Memory B cell (primary cell): ENCODE results near the gene CA5A.
"Not testable (repeated sequence)": the region's sequence is repeated elsewhere in the genome, so short reads cannot be mapped to it uniquely, and the experiment has no call there.

Experiments used
- ATAC-seq: fragments of 150-1000 bp; cut with Tn5 transposase; 2 replicates; pipeline ENCODE4 v1.10.0; 2021; ENCODE audit warnings: low read depth, mild to moderate bottlenecking, moderate library complexity
- DNase-seq, 2 donors: peaks; one replicate each; pipeline ENCODE4 v3.0.0; 2022; ENCODE audit warnings: low spot score in 2 of 2
- H3K27ac Mint-ChIP-seq: one replicate; pipeline ENCODE4 v1.8.0; 2022; ENCODE audit warnings: mild to moderate bottlenecking, moderate library complexity, mixed read lengths
- H3K27me3 Mint-ChIP-seq: one replicate; pipeline ENCODE4 v1.8.0; 2022; ENCODE audit warnings: mixed read lengths
- H3K36me3 Mint-ChIP-seq: one replicate; pipeline ENCODE4 v1.8.0; 2022; ENCODE audit warnings: mild to moderate bottlenecking, mixed read lengths
- H3K4me1 Mint-ChIP-seq: one replicate; pipeline ENCODE4 v1.8.0; 2022; ENCODE audit warnings: mixed read lengths
- H3K4me3 Mint-ChIP-seq: one replicate; pipeline ENCODE4 v1.8.0; 2022; ENCODE audit warnings: mild to moderate bottlenecking, moderate library complexity, mixed read lengths
- H3K9me3 Mint-ChIP-seq: one replicate; pipeline ENCODE4 v1.8.0; 2022; ENCODE audit warnings: mixed read lengths

The CA5A gene

DNA sequence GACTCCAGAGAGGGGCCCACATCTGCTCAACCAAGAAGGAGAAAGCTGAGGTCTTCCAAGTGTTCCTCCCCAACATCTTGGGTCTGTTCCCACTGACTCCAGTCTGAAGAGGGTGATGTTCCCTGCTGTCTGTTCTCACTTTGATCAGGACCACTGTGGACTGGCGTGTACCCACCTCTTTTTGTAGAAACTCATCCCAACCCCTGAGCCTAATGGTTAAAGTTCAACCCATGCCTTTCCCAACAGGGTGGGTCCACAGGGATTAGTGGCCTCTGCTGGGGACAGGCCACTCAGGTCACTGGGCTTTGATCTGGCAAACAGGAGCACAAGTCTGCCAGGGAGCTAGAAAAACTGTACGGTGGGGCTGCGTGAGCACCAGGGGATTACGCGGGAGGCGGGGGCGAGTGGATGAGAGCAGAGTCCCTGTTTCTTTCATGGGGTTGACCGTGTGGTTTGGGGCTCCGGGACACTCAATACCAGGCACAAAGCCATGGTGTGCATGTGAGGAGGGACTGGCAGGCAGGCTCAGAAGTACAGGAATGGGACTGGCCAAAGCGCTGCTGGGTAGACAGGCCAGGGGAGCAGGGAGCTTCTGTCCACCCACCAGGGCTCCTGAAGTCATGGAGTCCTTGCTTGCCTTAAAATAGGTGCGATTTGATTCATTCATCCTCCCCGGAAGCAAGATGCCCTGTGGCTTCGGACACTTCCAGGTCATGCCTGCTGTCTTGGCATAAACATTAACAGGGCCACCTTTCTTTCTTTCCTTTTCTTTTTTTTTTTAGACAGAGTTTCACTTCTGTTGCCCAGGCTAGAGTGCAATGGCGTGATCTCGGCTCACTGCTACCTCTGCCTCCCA lies at the start of gene CA5A:
CA5A (minus strand) TSS at position 155 of the 856 bp plus-strand sequence; CDS start at position 76, 79 bp downstream.
- peaks cover 13% of the 10 kb centered on the region for H3K4me1 Mint-ChIP-seq
- no peak within 1 kb of the TSS for H3K27ac Mint-ChIP-seq
- no peak for DNase-seq
- peaks cover 6% of the 10 kb centered on the region for H3K27me3 Mint-ChIP-seq
- no peak for ATAC-seq
- H3K36me3 Mint-ChIP-seq = no peaks in the 10 kb centered on the region
- peaks cover 2% of the 10 kb centered on the region for H3K9me3 Mint-ChIP-seq
- no peak within 1 kb of the TSS for H3K4me3 Mint-ChIP-seq

DNA sequence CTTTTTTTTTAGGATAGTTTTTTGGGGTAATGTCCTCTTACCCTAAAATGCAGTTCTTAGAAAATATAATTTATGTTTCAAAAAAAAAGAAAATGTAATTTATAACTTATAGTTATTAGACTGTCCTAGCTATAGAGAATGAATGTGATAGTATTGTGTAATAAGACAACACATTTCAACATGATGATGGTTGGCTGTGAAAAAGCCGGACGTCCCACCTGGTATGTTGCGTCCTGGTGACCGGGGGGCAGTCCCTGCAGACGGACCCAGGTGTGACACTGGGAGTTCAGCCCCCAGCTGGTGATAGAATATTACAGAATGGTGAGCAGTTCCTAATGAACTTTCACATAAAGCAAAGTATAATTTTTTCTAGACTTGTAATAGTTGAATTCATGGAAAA lies 49.2 kb upstream of the CA5A start:
- H3K36me3 Mint-ChIP-seq = peaks cover 18% of the 10 kb centered on the region
- not testable (repeated sequence) for ATAC-seq, H3K4me1 Mint-ChIP-seq, H3K4me3 Mint-ChIP-seq, H3K9me3 Mint-ChIP-seq, DNase-seq, H3K27ac Mint-ChIP-seq, H3K27me3 Mint-ChIP-seq

DNA sequence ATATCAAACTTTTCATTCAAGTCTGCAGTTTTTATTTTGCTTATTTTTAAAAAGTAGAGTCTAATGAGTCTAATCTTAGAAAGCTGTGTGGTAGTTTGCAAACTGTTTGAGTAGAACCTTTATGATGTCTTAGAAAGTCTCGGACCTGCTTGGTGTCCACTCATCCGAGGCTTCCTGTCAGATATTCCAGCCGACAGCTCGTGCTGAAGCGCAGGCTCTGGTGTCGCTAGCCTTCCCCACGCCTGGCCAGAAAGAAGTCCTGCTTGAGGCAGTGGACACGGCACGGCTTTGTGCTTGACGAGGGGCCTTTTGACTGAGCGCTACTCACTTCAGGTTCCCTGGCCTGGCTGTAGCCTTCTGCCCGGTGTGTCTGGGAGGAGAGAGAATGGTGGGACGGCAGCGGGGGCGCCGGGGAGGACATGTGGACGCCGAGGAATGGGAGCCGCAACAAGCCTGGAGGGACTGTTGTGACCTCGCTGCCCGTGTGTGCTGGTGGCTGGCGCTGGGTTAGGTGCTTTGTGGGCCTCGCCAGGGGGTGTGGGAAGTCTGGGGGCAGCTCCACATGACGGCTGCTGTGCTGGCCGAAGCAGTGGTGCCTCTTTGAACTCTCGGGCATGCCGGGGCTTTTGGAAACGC lies 48.4 kb upstream of the CA5A start:
- Mint-ChIP-seq H3K4me3 (no peak overlapping the region), H3K27ac (no peak overlapping the region), H3K9me3 (no peaks in the 10 kb centered on the region), H3K4me1 (peaks cover 2% of the 10 kb centered on the region), H3K36me3 (peaks cover 19% of the 10 kb centered on the region), H3K27me3 (no peaks in the 10 kb centered on the region)
- DNase-seq (no peak), ATAC-seq (no peak)

DNA sequence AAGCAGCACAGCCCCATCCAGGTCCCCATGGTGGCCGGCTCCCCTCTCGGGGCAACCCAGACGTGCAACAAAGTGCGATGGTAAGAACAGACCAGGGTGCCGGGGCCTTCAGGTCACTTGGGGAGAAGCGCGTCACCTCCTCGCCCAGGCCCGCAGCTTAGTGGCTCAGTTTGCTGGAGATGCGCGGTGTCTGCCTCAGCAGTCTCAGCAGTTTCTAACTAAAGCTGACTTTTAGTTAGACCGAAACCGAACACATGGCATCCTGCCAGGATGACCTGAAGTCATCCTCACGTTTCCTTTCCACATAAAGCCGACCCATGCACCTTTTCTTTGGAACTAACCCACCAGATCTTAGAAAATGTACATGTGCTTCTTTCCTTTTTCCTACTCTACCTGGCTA lies 47.9 kb upstream of the CA5A start:
- H3K27ac Mint-ChIP-seq, DNase-seq, H3K4me3 Mint-ChIP-seq, H3K4me1 Mint-ChIP-seq, H3K9me3 Mint-ChIP-seq, H3K27me3 Mint-ChIP-seq, ATAC-seq: not testable (repeated sequence)
- H3K36me3 Mint-ChIP-seq = peaks cover 15% of the 10 kb centered on the region

DNA sequence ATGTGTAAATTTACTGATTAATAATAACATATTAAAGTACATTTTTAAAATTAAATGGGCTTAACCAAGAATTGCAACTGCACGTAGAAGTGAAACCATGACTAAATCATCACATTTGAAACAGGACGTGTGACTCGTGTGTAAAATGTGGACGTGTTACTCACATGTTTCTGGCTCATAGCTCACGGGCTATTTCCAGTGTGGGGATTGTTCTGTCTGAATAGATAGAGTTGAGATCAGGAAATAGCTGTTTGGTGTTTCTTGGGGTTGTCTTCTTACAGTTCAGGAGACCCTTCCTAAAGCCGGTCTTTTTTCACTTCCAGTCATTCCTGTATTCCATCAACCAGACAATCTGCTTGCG lies 47.4 kb upstream of the CA5A start:
- H3K4me1 Mint-ChIP-seq, H3K27me3 Mint-ChIP-seq, H3K27ac Mint-ChIP-seq, H3K9me3 Mint-ChIP-seq, DNase-seq, H3K4me3 Mint-ChIP-seq: not testable (repeated sequence)
- peaks cover 14% of the 10 kb centered on the region for H3K36me3 Mint-ChIP-seq
- peak; percentile 53 for ATAC-seq

DNA sequence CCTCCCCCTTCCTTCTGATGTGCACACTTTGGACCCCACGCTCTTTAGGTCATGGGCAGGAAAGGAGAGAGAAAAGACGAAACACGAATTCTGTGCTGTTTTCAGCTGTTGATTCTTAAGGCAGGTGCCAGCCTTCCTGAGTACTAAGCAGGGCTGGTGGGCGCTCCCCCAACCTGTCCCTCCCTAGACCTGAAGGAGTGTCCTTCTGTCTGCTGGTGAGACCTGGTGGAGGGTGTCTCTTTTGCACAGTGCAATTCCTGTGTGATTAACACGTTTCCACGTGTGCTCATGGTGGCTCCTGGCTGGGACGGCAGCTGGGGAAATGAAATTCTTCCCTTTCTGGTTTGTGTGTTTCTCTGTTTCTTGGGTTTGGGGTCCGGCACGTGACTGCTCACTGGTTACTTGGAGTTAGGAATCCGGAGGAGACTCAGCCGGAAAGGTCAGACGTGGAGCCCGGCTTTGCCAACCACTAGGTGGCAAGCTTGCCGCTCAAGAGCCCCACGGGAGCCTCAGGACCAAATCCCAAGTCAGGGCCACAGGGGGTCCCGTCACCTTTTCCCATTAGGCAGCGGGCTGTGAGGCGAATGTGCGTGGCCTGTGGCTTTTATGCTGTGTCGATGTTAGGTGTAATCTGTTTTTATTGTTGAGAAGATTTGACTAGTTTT lies 46.9 kb upstream of the CA5A start:
- H3K27me3 Mint-ChIP-seq, H3K4me1 Mint-ChIP-seq, DNase-seq, H3K4me3 Mint-ChIP-seq, H3K27ac Mint-ChIP-seq, H3K9me3 Mint-ChIP-seq: not testable (repeated sequence)
- peak; percentile 51 for ATAC-seq
- peaks cover 14% of the 10 kb centered on the region for H3K36me3 Mint-ChIP-seq

DNA sequence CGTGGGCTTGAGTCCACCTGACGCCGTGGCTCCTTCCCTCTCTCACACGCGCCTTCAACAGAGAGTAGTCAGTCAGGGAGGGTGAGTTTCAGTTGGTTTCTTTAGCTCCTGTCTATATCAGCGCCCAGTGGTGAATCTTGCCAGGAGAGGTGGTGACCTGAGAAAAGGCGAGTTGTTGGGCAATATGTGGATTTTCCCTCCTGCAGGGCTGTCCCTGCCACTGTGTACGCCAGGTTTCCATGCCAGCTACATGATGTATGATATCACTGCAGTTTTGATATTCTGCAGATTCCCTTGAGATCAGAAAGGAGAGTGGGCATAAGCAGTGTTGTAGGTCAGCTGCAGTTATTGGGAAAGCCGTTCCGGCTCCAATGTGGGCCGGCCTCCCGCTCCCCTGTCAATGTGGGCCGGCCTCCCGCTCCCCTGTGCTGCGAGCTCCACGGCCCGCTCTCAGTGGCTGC lies 46.3 kb upstream of the CA5A start:
- Mint-ChIP-seq H3K9me3 (no peaks in the 10 kb centered on the region), H3K4me3 (no peak overlapping the region), H3K36me3 (peaks cover 14% of the 10 kb centered on the region), H3K27ac (no peak overlapping the region), H3K27me3 (no peaks in the 10 kb centered on the region), H3K4me1 (no peaks in the 10 kb centered on the region)
- no peak for ATAC-seq
- DNase-seq = no peak

DNA sequence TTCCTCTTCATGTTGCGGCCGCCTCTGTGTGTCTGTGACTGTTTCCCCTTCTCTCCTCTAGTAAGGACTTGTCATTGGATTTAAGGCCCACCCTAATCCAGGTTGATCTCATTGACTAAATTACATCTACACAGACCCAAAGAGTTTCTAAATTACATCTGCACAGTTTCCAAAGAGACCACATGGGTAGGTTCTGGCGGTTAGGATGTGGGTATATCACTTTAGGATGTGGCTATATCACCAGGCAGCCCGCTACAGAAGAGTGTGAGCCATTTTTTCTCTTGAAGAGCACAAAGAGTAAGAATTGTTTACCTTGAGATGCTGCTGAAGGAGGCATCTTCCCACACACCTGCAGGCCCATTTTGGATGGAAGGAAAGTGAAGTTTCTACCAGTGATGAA lies 45.0 kb upstream of the CA5A start:
- H3K4me3 Mint-ChIP-seq, ATAC-seq, H3K27ac Mint-ChIP-seq, H3K9me3 Mint-ChIP-seq, H3K4me1 Mint-ChIP-seq, DNase-seq, H3K27me3 Mint-ChIP-seq: not testable (repeated sequence)
- H3K36me3 Mint-ChIP-seq = peaks cover 14% of the 10 kb centered on the region

DNA sequence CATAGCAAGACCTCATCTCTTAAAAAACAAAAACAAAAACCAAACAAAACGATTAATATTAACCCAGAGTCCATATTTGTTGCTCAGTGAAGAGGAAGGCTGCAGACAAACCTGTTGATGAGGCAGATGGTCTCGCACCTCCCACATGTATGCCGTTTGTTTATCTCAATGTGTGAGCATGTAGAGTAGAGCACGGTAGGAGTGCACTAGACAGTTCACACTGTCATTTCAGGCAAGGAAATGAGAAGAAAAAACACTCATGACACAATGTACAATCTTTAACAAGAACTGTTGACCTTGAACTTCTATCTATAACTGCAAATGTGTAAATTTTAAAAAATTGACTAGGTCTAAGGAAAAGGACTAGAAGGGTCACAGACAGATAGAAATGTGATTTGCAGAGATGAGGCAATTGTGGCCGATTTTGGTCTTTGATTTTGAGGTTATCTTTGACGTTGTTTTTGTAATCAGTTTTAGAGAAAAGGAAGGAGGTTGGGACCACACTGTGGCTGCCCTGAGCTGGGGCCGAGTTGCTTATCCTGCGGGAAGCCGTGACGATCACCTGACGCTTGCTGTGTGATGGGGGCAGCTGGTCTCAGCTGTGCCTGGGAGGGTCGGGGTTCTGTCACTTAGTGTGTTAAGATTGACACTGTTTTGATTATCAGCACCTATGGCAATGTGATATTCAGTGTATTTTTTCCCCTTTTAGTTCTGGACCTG lies 43.7 kb upstream of the CA5A start:
- Mint-ChIP-seq H3K27ac (peak overlapping the region; percentile 63), H3K36me3 (peaks cover 18% of the 10 kb centered on the region)
- H3K4me3 Mint-ChIP-seq, H3K4me1 Mint-ChIP-seq, H3K9me3 Mint-ChIP-seq, H3K27me3 Mint-ChIP-seq, ATAC-seq, DNase-seq: not testable (repeated sequence)

DNA sequence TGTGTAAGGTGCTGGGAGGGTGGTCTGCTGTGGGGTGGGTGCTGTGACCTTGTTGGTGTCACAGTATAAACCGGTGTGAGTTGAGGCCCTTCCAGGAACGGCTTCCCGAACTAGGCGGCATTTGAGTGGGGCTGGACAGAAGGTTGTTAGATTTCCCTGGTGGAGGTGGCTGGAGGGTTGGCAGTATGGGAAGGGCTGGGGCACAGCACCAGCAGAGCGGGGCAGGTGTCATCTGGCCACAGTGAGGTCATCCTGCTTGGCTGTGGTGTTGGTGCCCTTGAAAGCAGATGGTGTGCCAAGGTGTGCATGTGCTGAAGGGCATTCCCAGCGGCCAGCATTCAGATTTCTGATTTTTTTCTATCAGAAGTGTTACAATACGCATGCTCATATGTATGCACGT lies 43.0 kb upstream of the CA5A start:
- ATAC-seq (no peak), DNase-seq (no peak)
- Mint-ChIP-seq H3K36me3 (peaks cover 15% of the 10 kb centered on the region), H3K4me3 (no peak overlapping the region), H3K27ac (no peak overlapping the region), H3K4me1 (peaks cover 8% of the 10 kb centered on the region), H3K9me3 (no peaks in the 10 kb centered on the region), H3K27me3 (no peaks in the 10 kb centered on the region)

DNA sequence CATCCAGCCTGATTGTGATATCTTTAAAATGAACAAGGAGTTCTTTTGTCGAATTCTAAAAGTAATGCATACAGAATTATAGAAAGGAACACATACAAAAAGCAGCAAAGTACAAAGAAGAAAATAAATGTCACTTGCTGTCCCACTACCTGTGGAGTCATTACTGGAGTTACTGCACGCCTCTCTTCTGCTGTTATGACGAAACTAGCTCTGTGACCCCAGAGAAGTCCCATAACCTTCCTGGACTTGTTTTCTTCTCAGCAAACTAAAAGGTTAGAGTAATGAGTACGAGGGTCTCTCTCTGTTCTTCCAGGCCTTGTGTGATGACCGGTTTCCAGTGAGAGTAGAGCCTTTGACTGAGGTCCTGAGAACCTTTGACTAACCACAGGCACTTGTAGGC lies 41.8 kb upstream of the CA5A start:
- Mint-ChIP-seq H3K4me3 (no peak overlapping the region), H3K4me1 (peaks cover 13% of the 10 kb centered on the region), H3K27me3 (no peaks in the 10 kb centered on the region), H3K36me3 (peaks cover 17% of the 10 kb centered on the region), H3K9me3 (no peaks in the 10 kb centered on the region), H3K27ac (no peak overlapping the region)
- DNase-seq (no peak), ATAC-seq (no peak)

DNA sequence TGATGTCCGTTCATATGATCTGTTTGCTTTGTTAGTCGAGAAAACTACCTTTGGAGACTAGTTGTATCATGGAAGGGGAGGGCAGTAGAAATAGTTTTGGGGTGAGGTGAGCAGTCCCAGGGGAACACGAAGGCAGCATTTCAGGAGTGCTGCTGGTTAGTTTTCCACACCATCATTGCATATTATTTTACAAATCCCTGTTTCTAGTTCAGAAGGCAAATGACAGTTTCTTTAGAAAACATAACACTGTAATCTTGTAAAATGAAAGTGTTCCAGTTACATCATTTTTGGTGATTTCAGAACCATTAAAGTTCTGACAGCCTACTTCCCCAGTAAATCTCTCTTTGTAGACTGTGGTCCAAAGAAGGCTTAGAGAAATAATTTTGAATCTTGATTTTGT lies 40.3 kb upstream of the CA5A start:
- Mint-ChIP-seq H3K36me3 (peaks cover 23% of the 10 kb centered on the region), H3K9me3 (peaks cover 6% of the 10 kb centered on the region), H3K27me3 (no peaks in the 10 kb centered on the region), H3K4me1 (peaks cover 15% of the 10 kb centered on the region), H3K27ac (no peak overlapping the region), H3K4me3 (no peak overlapping the region)
- ATAC-seq = no peak
- no peak for DNase-seq

DNA sequence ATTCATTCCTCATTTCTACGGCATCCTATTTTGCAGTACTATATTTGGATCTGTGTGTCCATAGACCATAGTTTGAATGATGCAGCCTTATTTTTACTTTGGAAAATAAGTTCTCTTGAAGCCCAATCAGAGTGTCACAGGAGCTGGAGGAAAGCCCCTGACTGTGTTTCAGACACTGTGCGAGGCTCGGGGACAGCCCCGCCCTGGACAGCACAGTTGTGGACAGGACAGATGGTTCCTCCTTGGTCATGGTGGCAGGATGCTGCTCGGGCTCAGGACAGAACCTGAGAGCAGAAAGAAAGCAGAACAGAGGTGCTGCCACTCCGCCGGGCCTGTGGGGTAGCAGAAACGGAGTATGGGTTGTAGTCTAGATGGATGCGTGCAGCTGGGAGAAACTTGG lies 37.8 kb upstream of the CA5A start:
- Mint-ChIP-seq H3K27me3 (no peaks in the 10 kb centered on the region), H3K27ac (no peak overlapping the region), H3K4me1 (peaks cover 20% of the 10 kb centered on the region), H3K36me3 (peaks cover 37% of the 10 kb centered on the region), H3K9me3 (peaks cover 14% of the 10 kb centered on the region), H3K4me3 (no peak overlapping the region)
- DNase-seq = no peak
- no peak for ATAC-seq

DNA sequence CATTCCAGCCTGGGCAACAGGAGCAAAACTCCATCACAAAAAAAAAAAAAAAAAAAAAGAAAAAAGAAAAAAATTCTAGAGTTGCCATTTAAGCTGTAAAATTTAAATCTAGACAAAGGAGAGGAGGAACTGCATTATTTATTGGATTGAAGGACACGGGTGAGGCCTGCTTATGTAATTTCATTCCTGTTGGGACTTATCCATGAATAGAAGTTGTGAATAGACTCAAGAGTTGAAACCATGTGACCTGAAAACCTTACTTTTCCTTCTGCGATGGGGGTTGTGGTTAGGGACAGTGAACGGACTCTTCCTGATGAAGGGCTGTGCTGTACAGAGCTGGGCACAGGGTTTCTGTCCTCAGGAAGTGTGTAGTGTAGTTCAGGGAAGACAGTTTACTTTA lies 37.4 kb upstream of the CA5A start:
- DNase-seq = no peak

More for the DNA sequence above, 37.4 kb upstream of the CA5A start:
- Mint-ChIP-seq H3K27ac (peak overlapping the region; percentile 24), H3K36me3 (peaks cover 39% of the 10 kb centered on the region), H3K27me3 (no peaks in the 10 kb centered on the region), H3K4me1 (peaks cover 23% of the 10 kb centered on the region), H3K9me3 (peaks cover 14% of the 10 kb centered on the region), H3K4me3 (no peak overlapping the region)
- ATAC-seq = no peak
